Subcutaneous adipose tissue (tissue), 4 donors: ENCODE data around the gene ROBO1. TPM values are rescaled to one million over a fixed set of nuclear protein-coding genes. Genes with fewer than 3 reads are reported as not detected.

Source experiments
- small RNA-seq: library from RNA; depleted of rRNA; stranded (forward); fragments of <200 nt; gene quantifications from one replicate; pipeline ENCODE3, GENCODE V24; 2016
- total RNA-seq, 4 donors: library from RNA; depleted of rRNA; stranded (reverse); fragments of >200 nt; gene quantifications; one replicate each; pipeline ENCODE4 v1.1.0, GENCODE V29; 2016
- TF ChIP-seq, protein P1 (sequence below): fragments of 450-650 bp; IDR thresholded peaks from one replicate; pipeline ENCODE4 v1.5.1; 2016; ENCODE audit warnings: low read depth, mild to moderate bottlenecking, control low read depth, antibody characterized with exemption, moderate library complexity

Gene ROBO1
- total RNA-seq, 4 donors from 2014 or later: 26.6 to 34.0 (median 30.8) TPM

DNA sequence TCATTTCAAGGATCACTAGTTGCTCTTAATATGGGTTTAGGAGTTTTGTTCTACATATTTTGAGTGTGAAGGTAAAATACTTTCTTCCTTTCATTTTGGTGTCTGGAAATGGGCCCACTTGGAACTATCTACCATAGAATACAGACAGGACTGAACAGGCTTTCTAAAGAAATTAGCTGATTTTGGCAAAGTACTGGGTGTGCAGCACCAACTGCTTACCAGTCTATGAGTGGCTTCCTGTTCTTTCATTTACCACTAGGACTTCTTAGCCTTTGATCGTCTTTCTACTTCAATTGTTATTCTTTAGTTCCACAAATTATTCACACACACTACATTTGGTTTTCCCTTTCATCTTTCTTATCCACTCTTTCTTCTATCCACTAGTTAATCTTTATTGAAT lies 1196.3 kb downstream of the ROBO1 start:
- TF ChIP-seq, protein P1, sequence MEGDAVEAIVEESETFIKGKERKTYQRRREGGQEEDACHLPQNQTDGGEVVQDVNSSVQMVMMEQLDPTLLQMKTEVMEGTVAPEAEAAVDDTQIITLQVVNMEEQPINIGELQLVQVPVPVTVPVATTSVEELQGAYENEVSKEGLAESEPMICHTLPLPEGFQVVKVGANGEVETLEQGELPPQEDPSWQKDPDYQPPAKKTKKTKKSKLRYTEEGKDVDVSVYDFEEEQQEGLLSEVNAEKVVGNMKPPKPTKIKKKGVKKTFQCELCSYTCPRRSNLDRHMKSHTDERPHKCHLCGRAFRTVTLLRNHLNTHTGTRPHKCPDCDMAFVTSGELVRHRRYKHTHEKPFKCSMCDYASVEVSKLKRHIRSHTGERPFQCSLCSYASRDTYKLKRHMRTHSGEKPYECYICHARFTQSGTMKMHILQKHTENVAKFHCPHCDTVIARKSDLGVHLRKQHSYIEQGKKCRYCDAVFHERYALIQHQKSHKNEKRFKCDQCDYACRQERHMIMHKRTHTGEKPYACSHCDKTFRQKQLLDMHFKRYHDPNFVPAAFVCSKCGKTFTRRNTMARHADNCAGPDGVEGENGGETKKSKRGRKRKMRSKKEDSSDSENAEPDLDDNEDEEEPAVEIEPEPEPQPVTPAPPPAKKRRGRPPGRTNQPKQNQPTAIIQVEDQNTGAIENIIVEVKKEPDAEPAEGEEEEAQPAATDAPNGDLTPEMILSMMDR: no peak

DNA sequence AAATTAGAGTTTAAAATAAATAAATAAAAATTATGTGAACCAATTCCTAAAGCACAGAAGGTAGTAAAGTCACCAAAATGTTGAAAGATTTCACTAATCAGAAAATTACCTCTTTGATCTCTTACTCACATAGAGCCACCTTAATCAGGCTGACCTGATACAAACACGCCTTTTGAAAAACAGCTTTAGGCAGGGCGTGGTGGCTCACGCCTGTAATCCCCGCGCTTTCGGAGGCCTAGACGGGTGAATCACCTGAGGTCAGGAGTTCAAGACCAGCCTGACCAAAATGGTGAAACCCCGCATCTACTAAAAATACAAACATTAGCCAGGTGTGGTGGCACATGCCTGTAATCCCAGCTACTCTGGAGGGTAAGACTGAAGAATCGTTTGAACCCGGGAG lies 1197.3 kb downstream of the ROBO1 start:
- TF ChIP-seq, protein P1: no peak

DNA sequence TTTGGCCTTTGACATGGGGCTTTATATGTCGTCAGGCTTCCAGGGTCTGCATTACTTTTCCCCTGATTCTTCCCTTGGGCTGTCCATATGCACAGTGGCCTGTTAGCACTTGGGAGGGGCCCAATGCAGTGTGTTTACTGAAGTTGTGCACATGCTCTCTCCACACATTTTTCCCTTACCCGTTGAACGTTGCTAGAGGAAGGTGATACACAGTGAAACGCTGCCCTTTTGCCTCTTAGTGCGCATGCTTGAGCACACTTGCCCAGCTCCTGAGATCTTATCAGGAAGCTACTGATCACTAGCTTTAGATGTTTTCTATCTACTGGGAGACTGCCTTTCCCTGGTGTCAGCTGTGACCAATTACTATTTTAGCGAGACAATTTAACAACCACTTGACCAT lies 1198.0 kb downstream of the ROBO1 start:
- TF ChIP-seq, protein P1: no peak

DNA sequence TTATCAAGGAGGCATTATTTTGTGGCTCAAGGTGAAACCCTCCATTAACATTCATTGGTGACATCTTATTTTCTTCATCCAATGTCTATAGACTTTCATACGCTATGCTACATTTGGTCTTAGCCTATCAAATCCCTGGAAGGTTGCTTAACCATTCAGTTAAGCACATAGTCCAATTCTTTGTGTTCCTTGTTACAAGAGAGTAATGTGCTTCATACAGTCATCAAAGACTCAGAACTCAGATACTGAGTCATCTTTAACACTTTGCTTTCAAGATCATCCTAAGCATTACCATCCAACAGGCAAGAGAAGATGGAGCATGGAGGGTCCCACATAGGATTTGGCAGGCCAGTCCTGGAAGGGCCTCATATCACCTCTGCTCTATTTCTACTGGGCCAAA lies 1202.1 kb downstream of the ROBO1 start:
- TF ChIP-seq, protein P1: no peak

DNA sequence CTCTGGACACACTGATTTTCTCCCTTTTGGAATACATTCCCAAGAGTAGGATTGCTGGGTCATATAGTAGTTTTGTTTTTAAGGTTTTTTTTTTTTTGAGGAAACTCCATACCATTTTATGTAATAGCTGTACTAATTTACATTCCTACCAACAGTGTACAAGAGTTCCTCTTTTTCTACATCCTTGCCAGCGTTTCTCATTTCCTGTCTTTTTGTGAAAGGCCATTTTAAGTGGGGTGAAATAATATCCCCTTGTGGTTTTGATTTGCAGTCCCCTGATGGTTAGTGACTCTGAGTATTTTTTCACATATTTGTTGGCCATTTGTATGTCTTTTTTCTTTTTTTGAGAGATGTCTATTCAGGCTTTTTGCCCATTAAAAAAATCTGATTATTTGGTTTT lies 1205.5 kb downstream of the ROBO1 start:
- TF ChIP-seq, protein P1: no peak

Small RNA genes within 50 kb of the gene (small RNA-seq; reads per million reads assigned to genes)
- gene MIR3923 (not detected), gene RN7SL751P (not detected)
